Jurkat, Clone E6-1 (cell line): Measurements from ENCODE around the gene CAPN14.
"Not testable (repeated sequence)": the region's sequence is repeated elsewhere in the genome, so short reads cannot be mapped to it uniquely, and the experiment has no call there.

Source experiments
- DNase-seq: peaks from one replicate; pipeline ENCODE4 v3.0.0-alpha.2; 2011; ENCODE audit warnings: low read depth, low spot score
- H3K4me3 ChIP-seq: 2 replicates; pipeline ENCODE4 v1.5.1; 2011; ENCODE audit warnings: mild to moderate bottlenecking, low read length, control low read depth, moderate library complexity

The CAPN14 gene

GRCh38 chr2:31203916-31204315, 13.4 kb downstream of the CAPN14 start:
- no peak overlapping the region for H3K4me3 ChIP-seq
- no peak for DNase-seq

- no peak overlapping the region for H3K4me3 ChIP-seq
- DNase-seq: no peak
These were observed 14.5 kb downstream of the CAPN14 start for GRCh38 chr2:31202833-31203232.

DNA sequence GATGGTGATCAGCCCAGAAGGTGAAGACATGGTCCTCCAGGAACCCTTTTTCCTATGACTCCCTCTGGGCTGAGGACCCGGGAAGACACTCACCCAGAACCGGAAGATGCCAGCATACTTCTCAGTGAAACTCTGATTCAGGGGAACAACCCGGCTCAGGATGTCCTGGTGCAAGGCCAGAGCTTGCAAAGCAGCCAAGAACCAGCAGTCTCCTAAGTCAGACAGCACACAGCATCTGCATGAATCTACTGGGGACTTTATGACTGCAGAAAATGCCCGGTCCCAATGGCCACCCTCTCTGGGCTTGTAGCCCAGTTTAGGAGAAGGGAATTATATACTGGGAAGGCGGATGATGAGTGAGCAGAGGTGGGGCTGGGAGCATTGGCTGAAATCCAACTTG, 15.3 kb downstream of the CAPN14 start:
- no peak overlapping the region for H3K4me3 ChIP-seq
- no peak for DNase-seq

GRCh38 chr2:31200972-31201371, 16.3 kb downstream of the CAPN14 start:
- H3K4me3 ChIP-seq: no peak overlapping the region
- no peak for DNase-seq

DNA sequence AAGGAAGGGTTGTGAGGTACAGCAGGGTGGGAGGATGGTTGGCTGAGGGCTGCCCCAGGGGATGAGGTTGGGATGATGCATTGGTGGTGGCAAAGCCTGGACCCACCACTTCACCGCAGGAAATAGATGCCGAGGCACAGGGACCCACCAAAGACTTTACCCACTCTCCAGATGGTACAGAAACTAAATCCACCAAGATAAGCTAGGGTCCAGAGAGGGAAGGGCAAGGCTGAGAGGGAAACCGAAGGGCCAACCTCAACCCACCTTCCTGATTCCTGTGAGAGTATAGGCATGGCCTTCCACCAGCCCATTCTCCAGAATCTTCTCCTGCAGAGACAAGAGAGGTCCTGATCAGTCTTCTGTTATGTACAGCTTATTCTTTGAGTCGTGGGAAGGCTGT, 18.1 kb downstream of the CAPN14 start:
- H3K4me3 ChIP-seq: no peak overlapping the region
- no peak for DNase-seq

DNA sequence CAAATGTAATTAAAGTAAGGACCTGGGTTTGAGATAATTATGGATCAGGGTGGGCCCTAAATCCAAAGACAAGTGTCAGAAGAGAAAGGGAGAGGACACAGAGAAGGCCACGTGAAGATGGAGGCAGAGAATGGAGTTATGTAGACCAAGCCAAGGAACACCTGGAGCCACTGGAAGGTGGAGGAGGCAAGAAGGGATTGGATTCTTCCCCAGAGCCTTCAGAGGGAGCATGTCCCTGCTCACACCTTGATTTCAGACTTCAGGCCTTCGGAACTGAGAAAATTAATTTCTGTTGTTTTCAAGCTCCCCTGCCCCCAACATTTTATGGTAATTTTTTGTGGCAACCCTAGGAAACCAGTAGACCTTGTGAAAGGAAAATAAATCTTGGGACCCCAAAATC, 19.6 kb downstream of the CAPN14 start:
- H3K4me3 ChIP-seq: no peak overlapping the region
- DNase-seq: no peak

DNA sequence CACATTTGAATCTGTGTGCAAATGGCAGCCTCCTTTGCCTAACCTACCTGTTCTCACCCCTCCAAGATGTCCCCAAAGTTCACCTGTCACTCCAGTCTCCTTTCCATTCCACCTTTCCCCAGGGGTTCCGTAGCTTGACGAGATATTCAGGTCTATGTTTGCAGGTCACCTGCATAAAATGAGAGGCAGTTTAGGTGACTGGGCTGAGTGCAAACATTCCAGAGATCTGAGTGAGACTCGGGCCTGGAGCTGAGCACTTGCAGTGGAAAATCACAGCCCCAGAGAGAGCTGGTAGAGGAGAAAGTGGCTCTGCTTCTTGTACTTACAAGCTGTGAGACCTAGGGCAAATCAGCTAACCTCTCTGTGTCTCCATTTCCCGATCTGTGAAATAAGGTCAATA, 20.1 kb downstream of the CAPN14 start:
- no peak for DNase-seq
- no peak overlapping the region for H3K4me3 ChIP-seq

- no peak overlapping the region for H3K4me3 ChIP-seq
- DNase-seq: no peak
These were observed 20.7 kb downstream of the CAPN14 start for GRCh38 chr2:31196622-31197021.

DNA sequence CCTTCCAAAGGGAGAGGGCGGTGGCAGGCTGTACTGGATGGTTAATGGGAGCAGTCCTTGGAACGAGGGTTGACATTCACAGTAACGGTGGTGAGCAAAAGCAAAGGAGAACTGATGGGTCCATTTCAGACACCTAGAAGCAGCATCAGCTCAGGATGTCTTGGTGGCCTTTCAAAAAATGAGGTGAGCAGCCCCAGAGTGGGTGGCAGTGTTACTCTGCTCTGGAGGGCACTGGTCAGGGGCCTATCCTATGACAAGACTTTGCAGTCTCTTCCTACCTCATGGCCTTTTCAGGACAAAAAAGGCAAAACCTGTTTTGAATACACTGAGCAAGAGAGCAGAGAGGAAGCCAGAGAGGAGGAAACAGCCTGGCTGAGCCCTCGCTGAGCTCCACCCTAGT, 23.5 kb downstream of the CAPN14 start:
- DNase-seq: no peak
- no peak overlapping the region for H3K4me3 ChIP-seq

GRCh38 chr2:31192851-31193392, 24.4 kb downstream of the CAPN14 start:
- no peak overlapping the region for H3K4me3 ChIP-seq
- DNase-seq: no peak

DNA sequence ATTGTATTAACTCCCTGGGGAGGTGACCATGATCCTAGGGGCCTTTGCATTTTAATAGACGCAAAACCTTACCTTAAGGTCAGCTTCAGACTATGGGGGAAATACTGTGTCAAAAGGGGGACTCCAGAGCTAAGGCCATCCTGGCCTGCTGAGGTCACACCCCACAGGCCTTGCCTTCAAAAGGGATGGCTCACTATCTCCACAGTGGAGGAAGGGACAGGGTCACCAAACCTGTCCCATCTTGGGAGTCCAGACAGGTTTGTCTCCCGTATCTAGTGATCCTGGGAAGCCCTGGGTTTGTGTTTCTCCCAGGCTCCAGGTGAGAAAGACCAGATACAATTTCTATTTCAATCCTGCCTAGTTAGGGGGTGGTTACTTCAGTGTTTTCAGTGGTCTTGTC, 24.9 kb downstream of the CAPN14 start:
- no peak overlapping the region for H3K4me3 ChIP-seq
- DNase-seq: no peak

- DNase-seq: no peak
- no peak overlapping the region for H3K4me3 ChIP-seq
These were observed 25.4 kb downstream of the CAPN14 start for GRCh38 chr2:31191931-31192330.

GRCh38 chr2:31190188-31190587, 27.1 kb downstream of the CAPN14 start:
- H3K4me3 ChIP-seq: no peak overlapping the region
- no peak for DNase-seq

GRCh38 chr2:31189141-31189540, 28.2 kb downstream of the CAPN14 start:
- DNase-seq: no peak
- no peak overlapping the region for H3K4me3 ChIP-seq

DNA sequence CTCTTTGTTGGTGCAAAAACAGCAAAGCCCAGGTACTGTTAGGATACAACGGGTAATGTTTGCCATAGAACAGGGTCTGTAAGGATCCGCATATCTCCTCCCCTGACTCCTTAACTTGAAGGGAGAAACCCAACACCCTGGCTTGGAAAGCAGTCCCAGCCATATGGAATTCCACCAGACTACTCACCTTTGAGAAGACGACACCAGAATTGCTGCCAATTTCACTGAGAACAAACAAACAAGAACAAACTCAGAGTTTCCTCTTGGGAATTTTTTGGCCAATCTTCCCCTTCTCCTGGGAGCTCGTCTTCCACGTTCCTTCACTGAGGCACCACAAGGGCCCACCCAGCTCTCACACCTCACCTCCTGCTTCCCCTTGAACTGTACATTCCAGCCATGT, 29.2 kb downstream of the CAPN14 start:
- no peak overlapping the region for H3K4me3 ChIP-seq
- DNase-seq: no peak

DNA sequence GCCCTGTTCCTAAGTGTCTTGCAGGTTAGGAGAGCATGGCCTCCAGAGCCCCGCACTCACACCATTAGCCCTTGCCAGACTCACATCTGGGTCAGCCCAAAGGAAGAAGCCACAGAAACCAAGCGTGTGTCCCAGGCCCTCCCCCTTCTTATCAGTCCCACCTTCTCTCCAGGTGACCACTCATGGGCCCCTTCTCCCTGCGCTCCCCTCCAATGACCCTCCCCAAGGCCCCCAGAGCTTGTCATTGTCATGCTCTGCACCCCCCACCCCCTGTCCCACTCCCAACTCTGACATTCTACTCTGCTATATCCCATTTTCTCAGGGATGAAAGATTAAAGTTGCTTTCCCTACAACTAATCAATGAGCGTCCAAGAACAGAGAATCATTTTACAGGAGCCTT, 30.1 kb downstream of the CAPN14 start:
- H3K4me3 ChIP-seq: no peak overlapping the region
- DNase-seq: no peak

GRCh38 chr2:31183973-31184372, 33.3 kb downstream of the CAPN14 start:
- H3K4me3 ChIP-seq, DNase-seq: not testable (repeated sequence)

DNA sequence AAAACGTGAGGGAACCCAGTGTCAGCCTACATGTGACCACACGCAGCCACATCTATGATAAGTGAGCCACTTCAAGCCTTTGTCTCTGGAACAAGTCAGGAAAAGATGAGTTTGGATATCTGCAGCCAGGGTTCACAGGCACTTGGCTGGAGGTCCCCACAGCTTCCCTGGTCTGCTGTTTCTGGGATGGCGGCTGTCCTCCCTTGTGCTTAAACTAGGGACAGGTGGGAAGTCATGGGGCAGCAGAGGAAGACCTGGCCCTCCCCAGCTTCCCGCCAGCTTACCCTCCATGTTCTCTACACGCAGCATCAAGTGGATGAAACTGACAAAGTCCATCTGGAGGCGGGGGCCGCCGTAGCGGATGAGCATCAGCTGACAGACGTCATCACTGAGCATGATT, 40.6 kb downstream of the CAPN14 start:
- DNase-seq: no peak
- H3K4me3 ChIP-seq: no peak overlapping the region

GRCh38 chr2:31171142-31171541, 46.2 kb downstream of the CAPN14 start:
- H3K4me3 ChIP-seq: no peak overlapping the region
- DNase-seq: no peak

DNA sequence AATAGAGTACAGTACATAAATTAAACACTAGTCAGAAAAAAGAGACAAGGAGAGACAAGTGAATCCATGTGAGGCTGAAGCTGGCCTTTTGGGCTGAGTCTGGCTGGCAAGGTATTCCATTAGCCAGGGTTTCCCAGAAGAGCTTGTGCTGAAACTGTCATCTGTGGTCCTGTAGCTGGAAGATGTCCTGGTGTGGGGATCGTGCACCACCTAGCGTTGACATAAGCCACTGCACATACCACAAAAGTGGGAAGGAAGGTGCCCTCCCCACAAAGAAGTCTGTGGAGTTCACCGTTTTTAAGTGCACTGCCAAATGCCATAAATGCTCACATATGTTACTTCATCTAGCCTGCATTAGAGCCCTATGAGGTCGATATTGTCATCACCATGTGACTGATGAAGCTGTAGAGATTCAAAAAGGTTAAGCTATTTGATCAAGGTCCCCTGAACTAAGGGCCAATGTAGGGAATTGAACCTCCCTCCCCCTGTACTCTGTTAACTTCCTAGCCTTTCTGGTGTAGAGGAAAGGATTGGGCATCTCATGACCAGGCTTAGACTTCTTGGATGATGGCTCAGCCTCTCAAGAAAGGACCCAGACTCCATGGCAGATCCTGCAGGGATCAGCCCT, 47.1 kb downstream of the CAPN14 start:
- no peak overlapping the region for H3K4me3 ChIP-seq
- peak; percentile 56 for DNase-seq

DNA sequence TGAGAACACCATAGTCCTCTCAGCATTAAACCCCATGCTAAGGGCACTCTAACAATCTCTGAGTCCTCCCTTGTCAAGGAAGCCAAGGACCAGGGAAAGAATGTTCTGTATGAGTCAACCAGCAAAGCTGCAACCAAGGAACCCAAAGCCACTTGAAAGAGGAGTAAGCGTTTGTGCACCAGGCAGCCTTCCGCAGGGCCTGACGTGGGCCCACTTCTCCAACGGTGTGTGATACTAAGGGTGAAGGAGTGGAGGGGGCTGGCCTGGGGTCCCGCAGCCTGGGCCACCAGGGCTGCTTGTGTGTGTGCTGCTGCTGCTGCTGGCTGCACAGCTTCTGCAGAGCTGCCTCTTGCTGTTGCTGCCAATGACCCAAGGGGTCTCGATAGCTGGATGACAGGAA, 49.0 kb downstream of the CAPN14 start:
- no peak overlapping the region for H3K4me3 ChIP-seq
- peak; percentile 74 for DNase-seq
